Hippocampal formation (tissue), 2 donors: ENCODE results near the gene PGAM1.
"Not testable (repeated sequence)": the region's sequence is repeated elsewhere in the genome, so short reads cannot be mapped to it uniquely, and the experiment has no call there.

Source experiments
- DNase-seq, 2 donors: peaks; one replicate each; lab custom pipeline; 2025; lab: John Stamatoyannopoulos, UW

Gene PGAM1

GRCh38 chr10:97425964-97426775 is at the start of gene PGAM1:
Gene PGAM1, plus strand, starts transcription at chr10:97426191. Its CDS starts 117 bp downstream, at chr10:97426308.
- DNase-seq: peak; percentile 91 to 93

GRCh38 chr10:97376413-97376812 is 49.6 kb upstream of the PGAM1 start:
- DNase-seq: no peak

- DNase-seq: no peak
Measured at GRCh38 chr10:97378933-97379921, 46.8 kb upstream of the PGAM1 start.

- no peak for DNase-seq
Measured at GRCh38 chr10:97380516-97380915, 45.5 kb upstream of the PGAM1 start.

GRCh38 chr10:97381626-97382025 is 44.4 kb upstream of the PGAM1 start:
- DNase-seq: no peak

GRCh38 chr10:97383159-97383558 is 42.8 kb upstream of the PGAM1 start:
- DNase-seq: no peak

GRCh38 chr10:97384156-97384555 is 41.8 kb upstream of the PGAM1 start:
- DNase-seq: no peak

- no peak for DNase-seq
Measured at GRCh38 chr10:97384641-97385040, 41.4 kb upstream of the PGAM1 start.

- DNase-seq: no peak
Measured at GRCh38 chr10:97385565-97385964, 40.4 kb upstream of the PGAM1 start.

- DNase-seq: no peak
Measured at GRCh38 chr10:97388152-97388551, 37.8 kb upstream of the PGAM1 start.

GRCh38 chr10:97390091-97390490 is 35.9 kb upstream of the PGAM1 start:
- no peak for DNase-seq

GRCh38 chr10:97393034-97393573 is 32.9 kb upstream of the PGAM1 start:
- no peak for DNase-seq

GRCh38 chr10:97396056-97396455 is 29.9 kb upstream of the PGAM1 start:
- DNase-seq: no peak

- no peak for DNase-seq
Measured at GRCh38 chr10:97399843-97400545, 26.0 kb upstream of the PGAM1 start.

- DNase-seq: peak; percentile 79 to 89
Measured at GRCh38 chr10:97400665-97401454, 25.1 kb upstream of the PGAM1 start, which contains the start of gene RRP12. Gene RRP12, minus strand, starts transcription at chr10:97401340. Its CDS starts 109 bp downstream, at chr10:97401231.

GRCh38 chr10:97401455-97401919 is 24.5 kb upstream of the PGAM1 start:
- DNase-seq: no peak

GRCh38 chr10:97404044-97404443 is 21.9 kb upstream of the PGAM1 start:
- no peak for DNase-seq

- peak in 1 of 2 donors; percentile 15 for DNase-seq
Measured at GRCh38 chr10:97406064-97406463, 19.9 kb upstream of the PGAM1 start.

GRCh38 chr10:97406483-97406882 is 19.5 kb upstream of the PGAM1 start:
- DNase-seq: not testable (repeated sequence)

- peak; percentile 36 to 80 for DNase-seq
Measured at GRCh38 chr10:97407211-97407951, 18.6 kb upstream of the PGAM1 start.
